ENCODE data around the gene CYP4F8. TPM values are rescaled to one million over a fixed set of nuclear protein-coding genes. Genes with fewer than 3 reads are reported as not detected.
"Not testable (repeated sequence)": the region's sequence is repeated elsewhere in the genome, so short reads cannot be mapped to it uniquely, and the experiment has no call there.

Gene CYP4F8
- total RNA-seq, 1 donor from 2014 or later = not detected

DNA sequence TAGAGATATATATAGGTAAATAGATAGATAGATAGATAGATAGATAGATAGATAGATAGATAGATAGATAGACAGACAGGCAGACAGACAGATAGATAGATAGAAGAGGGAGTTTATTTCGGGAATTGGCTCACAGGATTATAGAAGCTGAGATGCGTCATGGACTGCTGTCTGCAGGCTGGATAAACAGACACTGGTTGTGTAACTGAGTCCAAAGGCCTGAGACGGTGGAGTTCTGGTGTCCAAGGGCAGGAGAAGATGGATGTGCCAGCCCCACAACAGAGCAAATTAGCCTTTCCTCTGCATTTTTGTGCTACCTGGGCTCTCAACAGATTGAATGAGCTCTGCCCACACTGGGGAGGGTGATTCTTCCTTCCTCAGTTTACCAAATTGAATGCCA, 28.4 kb downstream of the CYP4F8 start:
- no peak for DNase-seq (ENCODE audit: low read depth)

DNA sequence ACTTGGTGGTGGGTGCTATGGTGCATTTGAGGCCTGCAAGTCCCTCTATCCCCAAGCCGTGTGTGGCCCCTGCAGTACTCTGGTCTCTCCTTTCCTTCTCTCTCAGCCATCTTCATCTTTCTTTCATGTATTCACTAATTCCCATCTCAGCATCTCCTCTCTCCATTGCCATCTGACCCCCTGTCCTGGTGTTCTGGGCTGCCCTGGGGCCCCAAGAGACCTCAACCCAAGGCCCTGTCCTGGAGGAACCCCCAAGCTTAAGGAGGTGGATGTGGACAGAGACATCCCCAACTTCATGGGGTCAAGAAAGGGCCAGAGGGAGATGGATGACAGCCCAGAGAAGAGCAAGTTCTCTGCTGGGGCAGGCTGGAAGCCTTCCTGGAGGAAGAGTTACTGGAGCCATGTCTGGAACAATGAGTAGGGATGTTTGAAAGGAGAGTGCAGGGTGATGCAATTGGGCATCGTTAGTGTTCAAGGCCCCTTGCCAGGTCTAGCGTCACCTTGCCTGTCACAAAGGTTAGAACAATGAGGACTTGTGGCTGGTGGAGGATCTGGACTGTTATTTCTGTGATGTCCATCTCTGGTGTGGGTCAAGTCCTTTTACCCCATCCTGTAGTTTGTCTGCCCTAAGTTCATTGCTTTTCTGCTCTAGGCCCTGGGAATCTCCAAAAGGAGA, 29.2 kb downstream of the CYP4F8 start:
- DNase-seq (ENCODE audit: low read depth) = no peak

- no peak for DNase-seq (ENCODE audit: low read depth)
Measured at GRCh38 chr19:15644816-15645215, 29.8 kb downstream of the CYP4F8 start.

GRCh38 chr19:15649526-15649925, 34.5 kb downstream of the CYP4F8 start:
- DNase-seq (ENCODE audit: low read depth) = no peak

- DNase-seq (ENCODE audit: low read depth) = not testable (repeated sequence)
Measured at GRCh38 chr19:15650123-15650522, 35.1 kb downstream of the CYP4F8 start.

- no peak for DNase-seq (ENCODE audit: low read depth)
Measured at GRCh38 chr19:15651791-15652190, 36.8 kb downstream of the CYP4F8 start.

DNA sequence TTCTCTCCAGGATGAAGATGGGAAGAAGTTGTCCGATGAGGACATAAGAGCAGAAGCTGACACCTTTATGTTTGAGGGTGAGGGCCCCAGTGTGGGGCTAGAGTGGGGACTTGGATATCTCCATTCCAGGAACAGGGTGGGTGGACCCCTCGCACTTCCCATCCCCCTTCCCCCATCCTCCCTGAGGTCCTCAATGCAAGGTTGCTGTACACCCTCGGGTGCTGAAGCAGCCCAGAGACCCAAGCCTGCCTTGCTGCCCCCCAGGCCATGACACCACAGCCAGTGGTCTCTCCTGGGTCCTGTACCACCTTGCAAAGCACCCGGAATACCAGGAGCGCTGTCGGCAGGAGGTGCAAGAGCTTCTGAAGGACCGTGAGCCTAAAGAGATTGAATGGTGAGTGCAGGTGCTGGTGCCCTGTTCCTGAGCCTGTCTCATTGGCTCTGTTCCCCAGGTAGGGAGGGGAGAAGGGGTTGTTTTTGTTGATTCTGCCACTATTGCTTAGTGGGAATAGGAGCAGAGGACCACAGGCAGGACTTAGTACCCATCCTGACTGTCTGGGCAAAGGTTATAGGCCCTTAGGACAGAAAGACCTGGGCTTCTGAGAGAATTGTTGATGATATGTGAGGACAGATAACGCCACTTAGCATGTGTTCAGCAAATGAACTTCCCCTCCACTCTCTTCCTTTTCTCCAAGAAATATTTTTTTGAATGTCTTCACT, 37.7 kb downstream of the CYP4F8 start:
- no peak for DNase-seq (ENCODE audit: low read depth)

DNA sequence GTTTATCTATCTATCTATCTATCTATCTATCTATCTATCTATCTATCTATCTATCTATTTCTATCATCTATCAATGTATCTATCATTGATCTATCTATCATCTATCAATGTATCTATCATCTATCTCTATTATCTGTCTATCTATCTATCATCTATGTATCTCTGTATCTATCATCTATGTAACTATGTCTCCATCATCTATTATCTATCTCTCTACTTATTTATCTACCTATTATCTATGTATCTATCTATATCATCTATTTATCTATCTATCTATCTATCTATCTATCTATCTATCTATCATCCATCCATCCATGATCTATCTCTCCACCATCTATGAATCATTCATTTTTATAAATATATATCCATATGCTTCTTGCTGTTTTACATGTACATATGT, 41.4 kb downstream of the CYP4F8 start:
- no peak for DNase-seq (ENCODE audit: low read depth)

DNA sequence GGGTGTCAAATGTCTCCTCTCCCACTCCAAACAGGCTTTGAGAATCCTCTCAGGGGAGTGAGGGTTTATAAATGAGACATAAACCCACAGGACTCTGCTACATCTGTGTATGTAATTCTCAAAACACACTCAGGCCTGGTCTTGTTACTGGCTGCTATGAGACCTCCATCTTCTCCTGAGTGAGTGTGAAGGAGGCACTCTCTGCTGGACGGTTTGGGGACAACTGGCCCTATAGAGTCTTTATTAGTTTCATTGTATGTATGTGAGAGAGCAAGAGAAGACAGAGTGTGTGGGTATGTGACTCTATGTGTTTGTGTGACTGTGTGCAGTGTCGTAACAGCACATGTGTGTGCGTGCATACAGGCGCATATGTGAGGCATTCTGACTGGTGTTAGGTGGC, 48.2 kb downstream of the CYP4F8 start:
- DNase-seq (ENCODE audit: low read depth) = no peak

GRCh38 chr19:15666186-15666585, 51.2 kb downstream of the CYP4F8 start:
- no peak for DNase-seq (ENCODE audit: low read depth)

DNA sequence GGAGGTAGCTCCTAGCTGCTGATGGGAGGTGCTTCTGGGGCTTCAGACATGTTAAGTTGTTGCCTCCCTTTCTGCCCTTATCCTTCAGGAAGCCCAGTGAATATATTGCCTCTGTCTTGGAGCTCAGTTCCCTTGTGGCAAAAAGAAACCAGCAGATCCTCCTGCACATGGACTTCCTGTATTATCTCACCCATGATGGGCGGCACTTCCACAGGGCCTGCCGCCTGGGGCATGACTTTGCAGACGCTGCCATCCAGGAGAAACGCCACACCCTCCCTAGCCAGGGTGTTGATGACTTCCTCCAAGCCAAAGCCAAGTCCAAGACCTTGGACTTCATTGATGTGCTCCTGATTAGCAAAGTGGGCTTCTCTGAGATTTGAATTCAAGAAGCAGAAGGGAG, 51.9 kb downstream of the CYP4F8 start:
- DNase-seq (ENCODE audit: low read depth) = no peak

- no peak for DNase-seq (ENCODE audit: low read depth)
Measured at GRCh38 chr19:15669440-15669839, 54.4 kb downstream of the CYP4F8 start.

DNA sequence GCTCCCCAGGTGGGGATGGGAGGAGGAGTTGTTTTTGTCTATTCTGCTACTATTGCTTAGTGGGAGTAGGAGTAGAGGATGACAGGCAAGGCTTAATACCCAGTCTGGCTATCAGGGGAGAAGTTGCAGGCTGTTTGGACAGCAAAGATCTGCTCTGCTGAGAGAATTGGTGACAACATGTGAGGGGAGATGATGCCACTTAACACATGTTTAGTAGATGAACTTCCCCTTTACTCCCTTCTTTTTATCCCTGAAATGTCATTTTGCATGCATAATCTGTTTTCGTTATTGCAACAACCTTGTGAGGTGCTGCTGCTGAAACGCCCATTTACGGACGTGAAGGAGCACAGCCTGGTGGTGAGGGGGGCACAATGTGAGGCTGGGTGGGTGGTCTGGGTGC, 54.9 kb downstream of the CYP4F8 start:
- no peak for DNase-seq (ENCODE audit: low read depth)

DNA sequence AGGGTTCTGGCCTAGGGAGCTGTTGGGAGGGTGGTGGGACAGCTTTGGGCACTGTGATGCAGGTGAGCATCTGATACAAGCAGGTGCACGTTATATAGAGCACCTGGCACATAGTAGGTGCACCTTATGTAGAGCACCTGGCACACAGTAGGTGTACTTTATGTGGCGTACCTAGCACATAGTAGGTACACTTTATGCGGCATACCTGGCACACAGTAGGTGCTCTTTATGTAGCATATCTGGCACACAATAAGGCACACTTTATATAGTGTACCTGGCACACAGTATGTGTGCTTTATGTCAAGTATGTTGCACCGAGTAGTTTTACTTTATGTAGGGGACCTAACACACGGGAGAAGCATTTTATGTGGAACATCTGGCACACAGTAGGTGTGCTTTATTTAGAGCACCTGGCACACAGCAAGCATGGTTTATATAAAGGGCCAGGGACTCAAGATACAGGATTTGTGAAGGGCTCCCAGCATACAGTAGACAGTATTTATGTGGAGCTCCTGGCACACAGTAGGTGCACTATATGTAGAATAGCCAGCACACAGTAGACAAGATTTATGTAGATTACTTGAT, 56.3 kb downstream of the CYP4F8 start:
- no peak for DNase-seq (ENCODE audit: low read depth)

- no peak for DNase-seq (ENCODE audit: low read depth)
Measured at GRCh38 chr19:15671891-15672579, 57.0 kb downstream of the CYP4F8 start.

- no peak for DNase-seq (ENCODE audit: low read depth)
Measured at GRCh38 chr19:15672580-15673175, 57.7 kb downstream of the CYP4F8 start, which contains the start of gene CYP4F12. Gene CYP4F12 (plus strand): TSS chr19:15673087. CDS start chr19:15673530, 443 bp downstream.

DNA sequence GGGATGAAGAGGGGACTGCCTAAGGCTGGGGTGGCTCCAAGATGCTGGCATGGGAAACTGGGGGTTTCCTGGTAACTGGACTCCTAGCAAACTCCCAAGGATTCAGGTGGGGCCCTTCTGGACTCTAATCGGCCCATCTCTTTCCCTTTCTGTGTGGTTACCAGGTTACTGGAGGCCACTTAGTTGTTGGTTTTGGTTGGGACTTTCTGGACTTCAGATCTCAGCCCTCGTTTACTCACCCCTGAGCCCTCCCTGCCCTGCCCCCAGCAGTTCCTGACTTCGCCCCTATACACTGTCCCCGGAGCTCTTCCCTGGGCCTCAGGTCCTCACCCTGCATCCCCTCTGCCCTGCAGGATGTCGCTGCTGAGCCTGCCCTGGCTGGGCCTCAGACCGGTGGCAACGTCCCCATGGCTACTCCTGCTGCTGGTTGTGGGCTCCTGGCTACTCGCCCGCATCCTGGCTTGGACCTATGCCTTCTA, 58.2 kb downstream of the CYP4F8 start:
- no peak for DNase-seq (ENCODE audit: low read depth)

DNA sequence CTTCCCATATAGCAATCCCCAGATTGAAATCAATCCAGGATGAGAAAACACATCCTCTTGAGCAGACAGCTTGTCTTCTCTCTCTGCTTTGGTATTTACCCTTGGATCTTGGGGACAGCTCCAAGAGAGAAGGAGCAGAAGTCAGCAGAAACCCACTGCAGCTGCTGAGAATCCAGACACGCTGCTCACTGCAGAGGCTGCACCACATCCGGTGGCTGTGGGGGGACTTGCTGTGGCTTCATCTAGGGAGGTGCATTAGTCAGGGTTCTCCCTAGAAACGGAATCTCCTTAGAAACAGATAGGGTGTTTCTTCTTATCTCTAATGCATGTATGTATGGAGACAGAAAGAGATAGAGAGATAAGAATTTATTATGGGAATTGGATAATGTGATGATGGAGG, 60.5 kb downstream of the CYP4F8 start:
- no peak for DNase-seq (ENCODE audit: low read depth)

DNA sequence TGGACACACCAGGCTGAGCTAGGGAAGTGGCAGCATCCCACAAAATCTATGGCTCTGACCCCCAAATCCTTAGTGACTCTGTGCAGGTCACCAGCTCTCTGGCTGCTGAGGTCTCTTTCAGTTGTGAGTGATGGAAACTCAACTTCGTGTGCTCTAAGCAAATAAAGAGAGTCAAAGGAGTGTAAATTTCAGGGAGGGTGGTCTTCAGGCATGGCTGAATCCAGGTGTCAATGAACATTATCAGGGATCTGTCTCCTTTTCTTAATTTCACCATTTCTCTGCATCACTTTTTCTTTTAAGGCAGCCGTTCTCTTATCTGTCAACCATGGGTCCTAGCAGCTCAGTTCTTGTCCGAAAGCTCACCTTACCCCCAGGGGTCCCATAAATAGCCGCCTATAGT, 64.1 kb downstream of the CYP4F8 start:
- no peak for DNase-seq (ENCODE audit: low read depth)

DNA sequence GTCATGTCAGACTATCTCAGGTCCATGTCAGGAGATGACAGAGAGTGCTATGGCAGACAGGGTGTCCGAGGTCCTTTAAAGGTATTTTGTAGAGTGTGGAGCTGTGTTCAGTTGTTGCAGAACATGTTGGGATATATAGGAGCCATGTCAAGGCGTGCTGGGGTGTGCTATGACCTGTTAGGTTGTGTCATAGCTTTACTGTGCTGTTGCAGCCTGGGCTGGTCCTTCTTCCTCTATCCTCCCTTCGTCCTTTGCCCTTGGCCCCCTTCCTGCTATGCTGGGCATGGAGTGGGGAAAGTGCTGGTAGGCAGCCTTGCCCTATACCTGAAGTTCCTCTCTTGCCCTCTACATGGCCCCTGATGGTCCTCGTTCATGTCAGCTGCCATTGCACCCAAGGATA, 64.8 kb downstream of the CYP4F8 start:
- DNase-seq (ENCODE audit: low read depth) = not testable (repeated sequence)
